AML-193 (cell line): Measurements from ENCODE around the gene CARD10.
"Not testable (repeated sequence)": the region's sequence is repeated elsewhere in the genome, so short reads cannot be mapped to it uniquely, and the experiment has no call there.

Source experiments
- DNase-seq, 2 experiments: peaks; one replicate each; lab custom pipeline; 2025; lab: John Stamatoyannopoulos, UW

CARD10 gene

GRCh38 chr22:37487129-37487528, 32.1 kb downstream of the CARD10 start:
- no peak for DNase-seq

- DNase-seq: peak; percentile 88 to 89
Observed at GRCh38 chr22:37486224-37486845, 32.9 kb downstream of the CARD10 start, which contains the start of gene MFNG. TSS of gene MFNG (minus strand) at chr22:37486384. CDS start at chr22:37486177, 207 bp downstream.

- no peak for DNase-seq
Observed at GRCh38 chr22:37485395-37486223, 33.6 kb downstream of the CARD10 start.

DNA sequence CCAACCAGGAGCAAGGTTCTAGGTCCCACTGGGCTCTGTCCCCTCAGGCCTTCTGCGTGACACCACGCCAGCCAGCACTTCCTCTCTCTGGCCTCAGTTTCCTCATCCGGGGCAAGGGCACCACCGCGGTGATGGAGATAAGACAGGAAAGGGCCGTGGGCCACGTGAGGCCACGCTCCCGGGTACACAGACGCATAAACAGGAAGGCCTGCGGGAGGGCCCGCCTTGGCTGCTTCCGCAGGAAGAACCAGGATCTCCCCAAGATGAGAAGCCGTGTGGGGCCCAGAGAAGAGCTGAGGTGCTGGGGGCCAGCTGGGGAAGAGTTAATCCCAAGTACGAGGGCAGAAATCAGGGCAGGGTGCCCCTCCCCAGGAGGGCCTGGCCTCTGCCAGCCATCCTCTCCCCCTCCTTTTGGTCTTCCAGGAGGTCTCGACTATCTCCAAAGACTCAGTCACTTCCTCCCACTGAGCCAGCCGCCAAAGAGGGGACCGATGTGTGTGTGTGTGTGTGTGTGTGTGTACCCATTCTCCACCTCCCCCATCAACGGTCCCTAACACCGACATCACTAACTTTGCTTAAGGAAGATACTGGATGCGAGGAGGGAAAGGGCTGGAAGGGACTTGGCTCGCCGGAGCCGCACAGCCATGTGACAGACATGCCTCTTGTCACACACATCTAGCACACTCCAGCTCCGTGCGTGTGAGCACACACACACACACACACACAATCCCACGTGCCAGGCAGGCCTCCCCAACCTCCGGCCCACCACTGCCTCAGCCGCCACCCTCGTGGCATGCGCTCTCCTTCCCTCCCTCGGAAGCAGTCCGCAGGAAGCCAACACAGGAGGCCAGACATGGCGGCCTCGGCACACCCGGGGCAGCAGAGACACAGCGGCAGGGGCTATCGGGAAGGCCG, 34.5 kb downstream of the CARD10 start:
- peak; percentile 75 to 85 for DNase-seq

GRCh38 chr22:37483050-37483449, 36.2 kb downstream of the CARD10 start:
- no peak for DNase-seq

GRCh38 chr22:37482244-37482643, 37.0 kb downstream of the CARD10 start:
- DNase-seq: no peak

DNA sequence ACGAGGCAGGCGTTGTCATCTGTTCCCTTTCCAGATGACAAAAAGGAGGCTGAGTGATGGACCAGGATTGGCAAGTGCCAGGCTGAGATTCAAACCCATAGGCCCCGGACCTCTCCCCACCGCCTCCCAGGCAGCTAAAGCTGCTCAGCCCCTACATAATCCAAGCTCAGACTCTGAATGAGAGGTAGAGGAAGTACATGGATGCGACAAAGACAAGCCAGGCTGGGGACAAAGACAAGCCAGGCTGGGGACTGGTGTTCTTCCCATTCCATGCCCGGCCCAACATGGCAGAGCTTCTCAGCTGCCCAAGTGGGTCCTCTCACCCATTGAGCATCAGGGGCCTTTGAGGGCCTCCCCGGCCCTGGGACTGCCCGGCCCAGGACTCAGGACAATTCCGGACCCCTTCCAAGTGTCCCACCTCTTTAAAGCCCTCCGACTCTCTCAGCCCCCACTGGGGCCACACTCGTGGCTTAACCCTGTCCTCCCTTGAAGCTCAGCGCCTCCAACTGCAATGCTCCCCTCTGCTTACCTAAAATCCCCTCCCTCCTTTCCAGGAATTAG, 37.8 kb downstream of the CARD10 start:
- DNase-seq: no peak

DNA sequence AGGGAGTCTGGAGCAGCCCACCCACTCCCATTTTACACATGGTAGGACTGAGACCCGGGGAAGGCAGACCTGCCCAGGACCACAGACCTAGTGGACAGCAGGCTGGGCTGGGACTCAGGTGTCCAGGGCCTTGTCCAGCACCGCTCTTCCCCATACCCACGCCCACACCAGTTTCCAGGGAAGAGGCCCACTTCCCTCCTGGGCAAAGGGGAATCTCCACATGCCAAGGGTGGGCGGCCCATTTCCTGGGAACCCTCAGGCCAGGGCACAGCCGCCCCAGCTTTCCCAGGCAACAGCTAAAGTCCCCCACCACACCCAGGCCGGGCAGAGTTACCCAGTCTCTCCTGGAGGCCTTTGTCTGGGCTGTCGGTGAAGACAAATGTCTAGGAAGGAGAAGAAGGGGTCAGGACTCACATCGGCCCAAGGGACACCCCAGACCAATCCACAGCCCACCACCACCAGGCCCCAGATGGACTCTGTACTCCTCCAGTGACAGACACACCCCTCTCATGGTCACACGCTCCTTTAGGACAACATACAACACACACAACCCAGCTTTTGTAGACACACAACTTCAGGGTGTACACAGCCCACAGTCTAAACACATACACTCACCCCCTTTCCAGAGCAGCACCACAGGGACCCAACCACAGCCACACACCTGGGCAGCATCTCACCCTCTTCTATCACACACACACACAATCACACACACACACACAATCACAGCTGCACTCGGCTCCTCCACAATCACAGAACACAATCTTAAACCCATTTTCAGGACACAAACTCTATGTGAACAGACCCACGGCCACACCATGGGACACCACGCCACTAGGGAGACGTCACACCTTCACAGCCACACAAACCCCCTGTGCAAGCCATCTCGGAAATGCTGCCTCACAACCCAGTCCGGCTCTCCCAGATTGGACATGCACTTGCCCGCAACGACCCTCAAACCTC, 38.5 kb downstream of the CARD10 start:
- DNase-seq: no peak

GRCh38 chr22:37479196-37479595, 40.0 kb downstream of the CARD10 start:
- DNase-seq: no peak

DNA sequence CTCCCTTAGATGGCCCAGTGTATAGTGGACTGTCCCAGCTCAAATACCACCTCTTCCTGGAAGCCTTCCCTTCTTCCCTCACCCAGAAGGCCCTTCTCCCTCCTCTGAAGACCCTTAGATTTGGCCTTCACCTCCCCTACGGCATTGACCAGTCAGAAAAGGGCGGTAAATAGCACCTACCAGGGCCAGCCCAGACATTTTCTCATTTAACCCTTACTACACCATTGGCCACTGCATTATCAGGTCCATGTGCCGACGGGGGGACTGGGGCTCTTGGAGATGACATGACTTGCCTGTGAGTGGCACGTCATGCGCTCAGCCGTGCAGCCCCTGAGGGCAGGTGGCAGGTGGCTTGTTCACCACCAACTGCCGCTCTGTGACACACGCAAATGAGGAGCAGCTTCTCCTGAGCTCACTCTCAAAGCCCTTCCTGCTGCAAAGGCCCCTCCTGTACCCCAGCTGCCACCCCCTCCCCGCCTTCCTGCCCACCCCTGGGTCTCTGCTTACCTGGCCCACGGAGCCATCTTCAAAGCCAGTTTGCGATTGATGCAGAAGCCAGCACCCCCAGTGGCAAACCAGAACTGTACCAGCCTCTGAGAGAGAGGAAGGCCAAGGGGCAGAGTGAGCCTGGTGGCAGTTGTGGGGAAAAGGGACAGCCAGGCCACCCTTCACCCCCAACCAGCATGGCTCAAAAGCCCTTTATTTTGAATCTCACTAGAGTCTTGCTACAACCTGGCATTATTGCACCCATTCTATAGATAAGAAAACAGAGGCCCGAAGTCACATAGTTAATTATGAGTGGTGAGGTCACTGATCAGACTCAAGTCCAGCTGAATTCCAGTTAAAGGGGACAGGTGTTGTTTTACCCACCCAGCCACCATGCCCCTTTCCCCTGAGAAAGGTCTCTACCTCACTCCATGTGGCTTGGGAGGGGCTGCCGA, 42.6 kb downstream of the CARD10 start:
- no peak for DNase-seq

DNA sequence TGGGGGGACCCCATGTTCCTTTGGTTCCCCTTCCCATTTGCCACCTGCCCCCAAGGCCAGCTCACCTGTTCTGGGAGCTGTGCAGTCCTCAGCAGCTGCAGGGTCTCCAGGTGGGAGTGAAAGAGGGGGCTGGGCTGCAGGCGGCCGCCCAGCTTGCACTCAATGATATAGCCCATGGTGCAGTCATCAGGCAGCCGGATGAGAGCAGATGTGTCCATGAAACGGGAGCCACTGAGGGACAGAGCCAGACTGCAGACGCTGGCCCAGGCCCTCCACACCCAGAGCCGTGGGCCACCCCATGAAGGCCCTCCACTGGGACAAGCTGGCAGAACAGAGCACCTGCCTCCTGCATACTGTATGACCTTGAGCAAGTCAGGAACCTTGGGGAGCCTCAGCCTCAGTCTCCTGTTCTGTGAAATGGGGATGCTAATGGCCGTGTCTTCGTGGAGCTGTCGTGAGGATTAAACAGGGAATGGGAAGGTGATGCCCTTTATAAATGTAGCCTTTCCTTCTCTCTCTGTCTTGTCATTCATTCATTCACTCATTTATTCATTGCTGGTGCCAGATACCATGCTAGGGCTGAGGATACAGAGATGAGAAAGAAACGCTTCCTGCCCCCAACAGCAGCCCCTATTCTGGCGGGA, 44.6 kb downstream of the CARD10 start:
- no peak for DNase-seq

- no peak for DNase-seq
Observed at GRCh38 chr22:37473437-37473946, 45.7 kb downstream of the CARD10 start.

DNA sequence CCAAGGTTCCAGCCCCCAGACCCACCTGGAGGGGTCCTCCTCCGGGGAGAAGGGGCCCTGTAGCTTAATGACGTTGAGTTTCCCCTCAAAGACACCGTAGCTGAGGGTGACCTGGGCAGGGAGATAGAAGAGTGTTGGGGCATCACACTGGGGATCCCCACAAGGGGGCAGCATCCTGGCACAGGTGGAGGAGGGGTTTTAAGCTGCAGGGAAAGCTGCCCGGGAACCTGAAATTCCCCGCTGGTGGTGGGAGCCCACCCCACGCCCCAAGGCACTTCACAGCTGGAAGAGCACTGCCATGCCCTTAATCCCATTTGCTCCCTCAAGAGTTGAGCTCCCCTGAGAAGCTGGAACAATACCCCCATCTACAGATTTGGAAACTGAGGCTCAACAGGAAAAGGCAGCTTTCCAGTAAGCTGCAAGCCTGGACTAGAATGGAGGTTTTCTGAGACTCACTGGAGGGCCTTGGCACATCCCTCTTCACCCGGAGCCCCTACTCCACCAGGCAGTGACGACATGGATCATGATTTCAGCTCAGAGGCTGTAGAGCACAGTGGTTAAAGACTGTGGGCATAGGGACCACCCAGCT, 46.7 kb downstream of the CARD10 start:
- DNase-seq: peak in 1 of 2 experiments; percentile 17

- no peak for DNase-seq
Observed at GRCh38 chr22:37471727-37472417, 47.3 kb downstream of the CARD10 start.

- DNase-seq: no peak
Observed at GRCh38 chr22:37470087-37470445, 49.1 kb downstream of the CARD10 start.

DNA sequence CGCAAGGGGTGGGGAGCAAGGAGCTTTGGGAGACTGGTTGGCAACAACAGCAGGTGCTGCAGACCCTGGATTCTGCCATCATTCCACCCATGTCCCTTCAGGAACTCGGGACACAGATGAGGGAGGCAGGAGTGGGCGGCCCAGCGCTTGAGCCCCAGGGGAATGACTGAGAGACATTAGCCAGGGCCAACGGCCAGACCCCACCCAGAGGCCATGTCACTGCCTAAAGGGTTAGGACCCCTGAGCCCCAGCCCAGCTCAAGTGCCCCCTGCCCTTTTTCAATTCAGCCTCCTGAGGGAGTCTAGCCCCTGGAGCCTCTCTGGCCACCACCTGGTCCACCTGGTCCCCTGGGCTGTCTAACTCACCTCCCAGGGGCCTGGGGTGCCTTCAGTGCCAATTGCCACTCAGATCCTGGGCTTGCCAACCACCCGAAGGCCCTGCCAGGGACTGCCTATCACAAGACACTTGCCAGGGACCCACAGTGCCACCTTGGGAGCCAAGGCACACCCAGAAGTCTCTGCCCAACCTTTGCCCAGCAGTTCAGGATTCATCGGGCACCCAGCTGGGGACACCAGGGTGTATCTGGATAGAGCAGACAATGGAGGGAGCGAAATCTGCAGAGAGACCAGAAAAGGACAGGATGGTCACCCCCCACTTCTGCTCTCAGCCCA, 49.7 kb downstream of the CARD10 start:
- DNase-seq: no peak

DNA sequence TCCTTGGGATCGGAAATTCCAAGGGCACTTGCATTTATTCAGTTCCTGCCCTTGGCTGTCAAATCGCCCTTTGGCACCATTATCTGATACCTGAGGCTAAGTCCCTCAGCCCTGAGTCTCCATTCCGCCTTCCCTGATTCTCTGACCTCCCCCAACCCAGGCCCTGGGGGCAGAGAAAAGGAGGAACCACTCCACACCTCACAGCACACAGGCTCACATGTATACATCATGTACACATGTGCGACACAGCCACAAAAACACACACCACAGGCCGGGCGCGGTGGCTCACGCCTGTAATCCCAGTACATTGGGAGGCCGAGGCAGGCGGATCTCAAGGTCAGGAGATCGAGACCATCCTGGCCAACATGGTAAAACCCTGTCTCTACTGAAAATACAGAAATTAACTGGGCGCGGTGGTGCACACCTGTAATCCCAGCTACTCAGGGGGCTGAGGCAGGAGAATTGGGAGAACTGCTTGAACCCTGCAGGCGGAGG, 51.0 kb downstream of the CARD10 start:
- DNase-seq: not testable (repeated sequence)
